GM21381 (cell line): ENCODE measurements around the gene INSR.
A peak's percentile ranks its signal among the peaks of the same experiment; 100 is the strongest.
"Not testable (repeated sequence)": the region's sequence is repeated elsewhere in the genome, so short reads cannot be mapped to it uniquely, and the experiment has no call there.

Source experiments
- ATAC-seq: cut with Tn5 transposase; IDR thresholded peaks from one replicate; pipeline ENCODE4 v1.9.1; 2021; ENCODE audit warnings: mild to moderate bottlenecking, moderate library complexity; ENCODE audit not compliant: unreplicated experiment

Gene INSR

DNA sequence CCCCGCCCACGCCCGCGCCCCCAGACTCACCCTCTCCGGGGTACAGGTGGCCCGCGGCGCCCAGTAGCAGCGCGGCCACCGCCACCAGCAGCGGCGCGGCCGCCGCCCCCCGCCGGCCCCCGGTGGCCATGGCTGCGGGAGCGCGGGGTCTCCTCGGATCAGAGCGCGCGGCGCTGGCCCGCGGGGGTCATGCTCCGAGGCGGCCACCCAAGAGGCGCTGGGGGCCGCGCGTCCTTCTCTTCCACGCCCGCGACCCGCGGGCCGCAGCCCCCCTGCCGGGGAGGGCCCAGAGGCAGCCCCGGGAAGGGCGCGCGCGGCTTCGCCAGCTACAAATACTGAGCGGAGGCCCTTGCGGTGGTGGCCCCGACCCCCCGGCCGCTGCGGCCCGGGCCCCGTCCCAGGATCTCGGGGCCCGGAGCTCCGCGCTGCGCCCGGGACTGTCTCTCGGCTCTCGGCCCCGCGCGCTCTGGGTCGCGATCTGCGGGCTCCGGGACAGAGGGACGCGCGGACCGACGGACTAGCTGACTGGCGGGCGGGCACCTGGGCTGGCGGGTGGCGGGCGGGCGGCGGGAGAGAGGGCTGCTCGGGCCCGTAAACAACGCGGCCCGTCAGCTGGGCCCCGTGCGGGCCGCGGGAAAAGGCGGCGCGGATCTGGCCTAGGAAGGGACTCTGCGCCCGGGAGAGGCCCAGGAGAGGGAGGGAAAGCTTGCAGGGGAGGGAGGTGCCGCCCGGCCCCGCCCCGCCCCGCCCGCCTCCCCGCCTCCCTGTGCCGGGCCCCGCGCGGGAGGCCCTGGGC, at the start of gene INSR:
Gene INSR, minus strand, starts transcription at position 653 of the 796 bp plus-strand sequence. Its CDS starts 523 bp downstream, at position 130.
- ATAC-seq, result peak; percentile 76

DNA sequence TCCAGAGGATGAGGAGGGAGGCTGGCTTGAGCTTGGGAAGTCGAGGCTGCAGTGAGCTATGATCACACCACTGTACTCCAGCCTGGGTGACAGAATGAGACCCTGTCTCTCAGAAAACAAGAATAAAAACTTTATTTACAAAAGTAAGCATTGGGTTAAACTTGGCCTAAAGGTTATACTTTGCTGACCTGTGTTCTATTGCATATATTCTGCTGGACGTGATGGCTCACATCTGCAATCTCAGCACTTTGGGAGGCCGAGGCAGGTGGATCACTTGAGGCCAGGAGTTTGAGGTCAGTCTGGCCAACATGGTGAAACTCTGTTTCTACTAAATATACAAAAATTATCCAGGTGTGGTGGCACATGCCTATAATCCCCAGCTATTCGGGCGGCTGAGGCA, 47.9 kb upstream of the INSR start:
- no peak for ATAC-seq

- no peak for ATAC-seq
Observed at GRCh38 chr19:7340959-7341837, 47.0 kb upstream of the INSR start.

DNA sequence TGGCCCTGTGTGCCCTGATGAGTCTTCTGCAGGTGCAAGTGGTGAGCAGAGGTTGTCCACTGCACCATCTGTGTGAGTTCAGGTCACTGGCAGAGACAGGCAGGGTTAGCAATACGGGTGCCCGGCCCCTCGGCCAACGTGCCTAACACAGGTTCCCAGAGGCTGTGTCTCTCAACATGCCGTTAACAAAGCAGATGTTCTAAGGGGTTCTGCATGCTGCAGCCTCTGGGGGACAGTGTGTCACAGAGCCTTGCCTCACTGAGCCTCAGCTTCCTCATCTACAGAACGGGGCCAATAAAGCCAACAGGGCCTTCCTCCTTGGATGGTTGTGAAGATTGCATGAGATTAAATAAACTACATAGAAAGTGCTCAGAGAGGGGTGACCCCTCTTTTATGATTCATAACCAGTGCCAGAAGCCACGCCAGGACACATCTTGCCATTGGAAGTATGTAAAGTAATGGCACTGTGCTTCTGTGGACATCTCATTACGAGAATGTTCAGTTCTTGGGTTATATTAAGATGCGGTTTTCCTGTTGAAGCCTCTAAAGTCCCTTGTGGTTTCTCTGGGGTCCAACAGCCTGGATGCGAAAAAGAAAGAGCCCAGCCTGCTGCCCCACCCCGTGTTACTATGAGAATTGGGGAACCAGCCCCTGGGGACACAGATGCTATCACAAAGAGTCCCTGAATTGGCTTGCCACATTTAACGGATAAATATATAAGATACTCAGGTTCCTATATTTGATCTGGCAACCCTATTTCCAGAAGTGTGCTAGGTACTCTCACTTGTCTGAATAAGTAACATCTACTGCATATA, 43.4 kb upstream of the INSR start:
- ATAC-seq, result peak; percentile 64

DNA sequence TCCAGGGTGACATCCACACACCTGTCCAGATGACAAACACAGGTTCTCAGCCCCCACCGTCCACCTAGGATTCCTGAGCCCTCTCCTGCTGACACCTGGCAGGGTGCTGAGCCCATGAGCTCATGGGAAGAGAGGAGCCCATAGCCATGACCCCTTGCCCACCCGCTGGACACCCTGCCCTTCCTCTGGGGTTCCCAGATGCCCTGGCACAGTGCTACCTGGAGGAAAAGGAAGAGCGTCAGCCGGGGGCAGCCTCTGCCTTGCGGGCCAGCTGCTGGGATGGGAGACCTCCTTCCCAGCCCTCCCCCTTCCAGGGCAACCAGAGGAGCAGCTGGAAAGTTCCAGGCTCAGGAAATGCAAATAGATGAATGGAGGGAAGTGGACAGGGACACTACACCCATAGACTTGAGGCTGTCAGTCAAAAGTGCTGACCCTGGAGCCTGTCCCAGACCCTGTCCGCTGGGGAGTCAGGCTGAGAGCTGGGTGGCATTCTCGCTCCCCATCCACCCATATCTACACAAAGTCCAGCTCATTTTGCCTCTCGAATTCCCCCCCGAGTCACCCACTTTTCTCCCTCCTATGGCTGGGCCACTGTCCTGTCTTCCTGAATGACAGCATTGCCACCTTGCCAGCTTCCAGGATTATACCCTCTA, 42.2 kb upstream of the INSR start:
- ATAC-seq, result no peak

GRCh38 chr19:7333198-7334118, 39.2 kb upstream of the INSR start:
- no peak for ATAC-seq

DNA sequence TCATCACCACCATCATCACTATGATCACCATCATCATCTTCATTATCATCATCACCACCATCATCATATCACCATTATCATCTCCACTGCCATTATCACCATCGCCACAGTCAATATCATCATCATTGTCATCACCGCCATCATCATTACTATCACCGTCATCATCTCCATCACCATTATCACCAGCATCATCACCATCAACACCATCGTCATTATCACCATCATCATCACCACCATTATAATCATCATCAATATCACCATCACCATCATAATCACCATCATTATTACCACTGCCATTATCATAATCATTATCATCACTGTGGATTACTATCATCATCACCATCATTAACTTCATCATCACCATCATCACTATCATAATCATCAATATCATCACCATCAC, 37.2 kb upstream of the INSR start:
- no peak for ATAC-seq

DNA sequence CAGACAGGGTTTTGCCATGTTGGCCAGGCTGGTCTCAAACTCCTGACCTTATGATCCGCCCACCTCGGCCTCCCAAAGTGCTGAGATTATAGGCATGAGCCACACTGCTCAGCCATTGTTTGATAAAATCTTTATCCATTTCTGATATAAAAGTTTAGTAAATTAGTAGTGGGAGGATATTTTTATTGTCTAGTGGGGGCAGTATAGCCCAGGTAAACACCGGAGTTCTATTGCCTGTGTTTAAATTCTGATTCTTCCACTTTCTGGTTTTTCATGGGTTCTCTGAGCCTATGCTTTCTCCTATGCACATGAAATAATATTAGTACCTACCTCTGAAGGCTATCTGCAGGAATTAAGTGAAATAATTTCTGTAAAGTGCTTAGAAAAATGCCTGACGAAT, 34.4 kb upstream of the INSR start:
- no peak for ATAC-seq

- ATAC-seq, result no peak
Observed at GRCh38 chr19:7327802-7328201, 33.6 kb upstream of the INSR start.

- no peak for ATAC-seq
Observed at GRCh38 chr19:7326105-7326877, 32.1 kb upstream of the INSR start.

DNA sequence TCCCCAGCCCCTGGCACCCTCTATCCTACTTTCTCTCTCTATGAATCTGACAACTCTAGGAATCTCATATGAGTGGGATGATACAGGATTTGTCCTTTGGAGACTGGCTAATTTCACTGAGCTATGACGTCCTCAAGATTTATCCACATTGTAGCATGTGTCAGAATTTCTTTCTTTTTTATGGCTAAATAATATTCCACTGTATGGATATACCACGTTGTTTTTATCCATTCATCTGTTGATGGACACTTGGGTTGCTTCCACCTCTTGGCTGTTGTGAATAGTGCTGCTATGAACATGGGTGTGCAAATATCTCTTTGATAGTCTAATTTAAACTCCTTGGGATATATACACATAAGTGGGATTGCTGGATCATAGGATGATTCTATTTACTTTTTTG, 24.0 kb upstream of the INSR start:
- no peak for ATAC-seq

DNA sequence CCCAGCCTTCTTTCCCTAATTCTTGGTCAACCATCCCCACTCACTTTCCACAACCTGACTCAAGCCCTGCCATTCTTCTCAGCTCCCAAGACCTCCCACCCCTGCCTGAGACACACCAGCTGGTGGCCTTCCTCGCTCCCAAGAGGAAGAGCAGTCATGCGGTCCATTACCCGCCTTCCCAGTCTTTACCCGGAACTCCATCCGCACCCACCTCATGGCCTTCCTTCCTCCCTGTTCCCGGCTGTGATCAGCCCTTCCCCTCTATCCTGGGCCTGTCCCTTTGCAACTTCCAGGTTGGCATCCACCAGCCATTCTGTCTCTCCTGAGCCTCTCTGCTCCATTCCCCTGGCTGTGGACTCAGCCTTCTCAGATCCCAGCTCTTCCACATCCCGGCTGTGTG, 18.6 kb upstream of the INSR start:
- no peak for ATAC-seq

DNA sequence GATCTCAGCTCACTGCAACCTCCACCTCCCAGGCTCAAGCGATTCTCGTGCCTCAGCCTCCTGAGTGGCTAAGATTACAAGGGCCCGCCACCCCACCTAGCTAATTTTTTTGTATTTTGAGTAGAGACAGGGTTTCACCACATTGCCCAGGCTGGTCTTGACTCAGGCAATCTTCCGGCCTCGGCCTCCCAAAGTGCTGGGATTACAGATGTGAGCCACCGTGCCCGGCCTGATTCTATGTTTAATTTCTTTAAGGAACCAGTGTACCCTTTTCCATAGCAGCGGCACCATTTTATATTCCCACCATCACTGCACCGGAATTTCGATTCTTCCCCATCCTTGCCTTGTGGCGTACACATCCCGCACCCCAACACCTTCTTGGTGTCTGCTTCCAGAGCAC, 17.7 kb upstream of the INSR start:
- ATAC-seq, result no peak

- not testable (repeated sequence) for ATAC-seq
Observed at GRCh38 chr19:7308327-7308726, 14.1 kb upstream of the INSR start.

DNA sequence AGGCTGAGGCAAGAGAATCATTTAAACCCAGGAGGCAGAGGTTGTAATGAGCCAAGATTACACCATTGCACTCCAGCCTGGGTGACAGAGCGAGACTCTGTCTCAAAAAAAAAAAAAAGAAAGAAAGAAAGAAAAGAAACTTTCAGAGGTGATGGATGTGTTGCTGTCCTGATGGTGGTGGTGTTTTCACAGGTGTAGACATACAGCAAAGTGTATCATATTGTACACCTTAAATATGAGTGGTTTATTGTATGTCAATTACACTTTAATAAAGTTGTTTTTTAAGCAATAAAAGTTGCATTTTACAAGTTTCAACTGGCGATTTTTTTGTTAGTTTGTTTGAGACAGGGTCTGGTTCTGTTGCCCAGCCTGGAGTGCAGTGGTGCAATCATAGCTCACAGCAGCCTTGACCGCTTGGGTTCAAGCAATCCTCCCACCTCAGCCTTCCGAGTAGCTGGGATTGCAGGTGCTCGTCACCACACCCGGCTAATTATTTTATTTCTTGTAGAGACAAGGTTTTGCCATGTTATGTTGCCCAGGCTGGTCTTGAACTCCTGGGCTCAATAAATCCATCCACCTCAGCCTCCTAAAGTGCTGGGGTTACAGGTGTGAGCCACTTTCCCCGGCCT, 13.5 kb upstream of the INSR start:
- no peak for ATAC-seq

GRCh38 chr19:7304200-7304599, 10.0 kb upstream of the INSR start:
- ATAC-seq, result no peak

DNA sequence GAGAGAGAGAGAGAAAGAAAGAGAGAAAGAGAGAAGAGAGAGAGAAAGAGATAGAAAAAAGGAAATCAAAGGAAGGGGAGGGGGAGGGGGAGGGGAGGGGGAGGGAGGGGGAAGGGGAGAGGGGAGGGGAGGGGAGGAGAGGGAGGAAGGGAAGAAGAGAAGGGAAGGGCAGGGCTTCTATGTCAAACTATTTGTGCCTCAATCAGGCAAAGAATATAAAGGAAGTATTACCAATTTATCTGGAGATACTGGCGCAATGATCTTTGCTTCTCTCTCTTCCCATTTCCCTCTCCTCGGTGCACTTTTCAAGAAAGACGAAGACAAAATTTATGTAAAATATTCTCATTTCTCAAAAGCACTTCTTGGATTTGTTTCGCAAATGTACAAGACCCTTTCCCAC, 9.3 kb upstream of the INSR start:
- no peak for ATAC-seq

DNA sequence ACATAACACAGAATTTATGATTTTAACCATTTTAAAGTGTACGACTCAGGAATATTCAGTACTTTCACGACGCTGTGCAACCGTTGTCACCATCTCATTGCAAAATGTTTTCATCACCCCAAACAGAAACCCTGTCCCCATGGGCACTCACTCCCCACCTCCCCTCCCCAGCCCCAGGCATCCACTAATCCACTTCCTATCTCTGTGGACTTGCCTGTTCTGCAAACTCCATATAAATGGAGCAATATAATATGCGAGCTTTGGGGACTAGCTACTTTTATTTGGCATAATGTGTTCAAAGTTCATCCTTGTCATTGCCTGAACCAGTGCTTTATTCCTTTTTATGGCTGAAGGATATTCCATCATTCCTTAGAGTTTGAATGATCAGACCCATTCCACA, 7.3 kb upstream of the INSR start:
- ATAC-seq, result no peak
